Activated CD4-positive, alpha-beta T cell treated with anti-CD3 and anti-CD28 coated beads for 24 hours (primary cell): ENCODE measurements around the gene ATP1A3.
"Not testable (repeated sequence)": the region's sequence is repeated elsewhere in the genome, so short reads cannot be mapped to it uniquely, and the experiment has no call there.

ENCODE experiments used
- DNase-seq, 2 donors: peaks; one replicate each; pipeline ENCODE4 v3.0.0-alpha.2; 2020; ENCODE audit warnings: low read depth in 2 of 2

The ATP1A3 gene

GRCh38 chr19:41947091-41947490 is 46.9 kb downstream of the ATP1A3 start:
- no peak for DNase-seq

GRCh38 chr19:41945135-41945766 is 48.8 kb downstream of the ATP1A3 start:
- DNase-seq, result peak; percentile 75 to 76

- no peak for DNase-seq
Measured at GRCh38 chr19:41944336-41944735, 49.7 kb downstream of the ATP1A3 start.

- DNase-seq, result no peak
Measured at GRCh38 chr19:41941410-41942202, 52.4 kb downstream of the ATP1A3 start.

GRCh38 chr19:41940731-41941409 is 53.2 kb downstream of the ATP1A3 start:
- no peak for DNase-seq

GRCh38 chr19:41939861-41940730 is 53.9 kb downstream of the ATP1A3 start:
- no peak for DNase-seq

GRCh38 chr19:41939209-41939608 is 54.8 kb downstream of the ATP1A3 start:
- DNase-seq, result not testable (repeated sequence)

- no peak for DNase-seq
Measured at GRCh38 chr19:41937525-41938468, 56.2 kb downstream of the ATP1A3 start.

GRCh38 chr19:41936961-41937360 is 57.1 kb downstream of the ATP1A3 start:
- DNase-seq, result no peak

- no peak for DNase-seq
Measured at GRCh38 chr19:41936416-41936850, 57.6 kb downstream of the ATP1A3 start.

GRCh38 chr19:41935760-41936415 is 58.1 kb downstream of the ATP1A3 start:
- no peak for DNase-seq

GRCh38 chr19:41934849-41935374 is 59.1 kb downstream of the ATP1A3 start:
- peak; percentile 57 to 63 for DNase-seq

- no peak for DNase-seq
Measured at GRCh38 chr19:41933693-41934426, 60.2 kb downstream of the ATP1A3 start.

- no peak for DNase-seq
Measured at GRCh38 chr19:41932720-41933332, 61.2 kb downstream of the ATP1A3 start.

- DNase-seq, result no peak
Measured at GRCh38 chr19:41932259-41932719, 61.7 kb downstream of the ATP1A3 start.

- DNase-seq, result no peak
Measured at GRCh38 chr19:41930926-41931592, 63.0 kb downstream of the ATP1A3 start.

GRCh38 chr19:41930322-41930722 is 63.7 kb downstream of the ATP1A3 start:
- no peak for DNase-seq

- no peak for DNase-seq
Measured at GRCh38 chr19:41929536-41930071, 64.4 kb downstream of the ATP1A3 start.
